H1 (cell line): ENCODE results near the gene CDC27.

Experiments used
- CEBPB ChIP-seq: IDR thresholded peaks from 2 replicates; pipeline ENCODE4 v1.6.1; 2012; ENCODE audit warnings: low read depth, low read length
- EP300 ChIP-seq, 2 experiments: IDR thresholded peaks; 1 replicate in 1 of 2; 2 replicates in 1 of 2; pipeline ENCODE4 v1.6.1; 2011 to 2012; ENCODE audit warnings: low read depth in 2 of 2, low read length in 2 of 2, mild to moderate bottlenecking in 2 of 2, borderline replicate concordance in 1 of 2, inconsistent platforms in 1 of 2, moderate library complexity in 1 of 2
- EZH2 ChIP-seq: fragments of 200-600 bp; sonication (generic); IDR thresholded peaks from 2 replicates; pipeline ENCODE4 v1.7.1; 2012; ENCODE audit warnings: low read depth, mild to moderate bottlenecking, moderate library complexity, low read length, inconsistent platforms; ENCODE audit not compliant: severe bottlenecking
- JUND ChIP-seq: IDR thresholded peaks from 2 replicates; pipeline ENCODE4 v1.6.1; 2011; ENCODE audit warnings: mild to moderate bottlenecking, improper control_type of control experiment, low read length
- NRF1 ChIP-seq: IDR thresholded peaks from 2 replicates; pipeline ENCODE4 v1.6.1; 2011; ENCODE audit warnings: mild to moderate bottlenecking, low read depth, low read length, improper control_type of control experiment
- POLR2A ChIP-seq, 2 experiments: IDR thresholded peaks; 1 replicate in 1 of 2; 2 replicates in 1 of 2; pipeline ENCODE4 v1.6.1; 2011; ENCODE audit warnings: low read depth in 2 of 2, low read length in 2 of 2, mild to moderate bottlenecking in 2 of 2; ENCODE audit errors: control extremely low read depth in 1 of 2
- POLR2AphosphoS5 ChIP-seq: IDR thresholded peaks from 2 replicates; pipeline ENCODE4 v1.6.1; 2011; ENCODE audit warnings: low read depth, low read length
- RAD21 ChIP-seq, 2 experiments: IDR thresholded peaks in 1 of 2; conservative IDR thresholded peaks in 1 of 2; 2 replicates each; pipeline ENCODE4 v1.6.1; 2011; ENCODE audit warnings: low read depth in 2 of 2, low read length in 2 of 2, improper control_type of control experiment in 1 of 2, inconsistent platforms in 1 of 2, mild to moderate bottlenecking in 1 of 2, moderate library complexity in 1 of 2
- RBBP5 ChIP-seq: IDR thresholded peaks from 2 replicates; pipeline ENCODE4 v1.7.1; 2012; ENCODE audit warnings: low read depth, mild to moderate bottlenecking, inconsistent platforms, low read length, moderate library complexity, borderline replicate concordance
- SIX5 ChIP-seq: IDR thresholded peaks from 2 replicates; pipeline ENCODE4 v1.6.1; 2011; ENCODE audit warnings: mild to moderate bottlenecking, low read depth, low read length
- SP1 ChIP-seq: IDR thresholded peaks from 2 replicates; pipeline ENCODE4 v1.6.1; 2011; ENCODE audit warnings: low read depth, low read length
- TAF7 ChIP-seq: optimal IDR thresholded peaks from 2 replicates; pipeline ENCODE3; 2011; ENCODE audit warnings: low read depth, mild to moderate bottlenecking, inconsistent platforms, low read length, moderate library complexity, borderline replicate concordance
- TF ChIP-seq, protein P1 (sequence below): IDR thresholded peaks from 2 replicates; pipeline ENCODE4 v1.6.1; 2011; ENCODE audit warnings: low read length, improper control_type of control experiment
- TF ChIP-seq, protein P2 (sequence below), 3 experiments: IDR thresholded peaks; 1 replicate in 2 of 3; 2 replicates in 1 of 3; pipeline versions ENCODE4 v1.5.1 to v1.6.1; 2011; ENCODE audit warnings: low read length in 3 of 3, mild to moderate bottlenecking in 3 of 3, inconsistent platforms in 2 of 3, low read depth in 1 of 3, moderate library complexity in 1 of 3; ENCODE audit not compliant: insufficient read depth in 1 of 3; ENCODE audit errors: control extremely low read depth in 1 of 3

DNA sequence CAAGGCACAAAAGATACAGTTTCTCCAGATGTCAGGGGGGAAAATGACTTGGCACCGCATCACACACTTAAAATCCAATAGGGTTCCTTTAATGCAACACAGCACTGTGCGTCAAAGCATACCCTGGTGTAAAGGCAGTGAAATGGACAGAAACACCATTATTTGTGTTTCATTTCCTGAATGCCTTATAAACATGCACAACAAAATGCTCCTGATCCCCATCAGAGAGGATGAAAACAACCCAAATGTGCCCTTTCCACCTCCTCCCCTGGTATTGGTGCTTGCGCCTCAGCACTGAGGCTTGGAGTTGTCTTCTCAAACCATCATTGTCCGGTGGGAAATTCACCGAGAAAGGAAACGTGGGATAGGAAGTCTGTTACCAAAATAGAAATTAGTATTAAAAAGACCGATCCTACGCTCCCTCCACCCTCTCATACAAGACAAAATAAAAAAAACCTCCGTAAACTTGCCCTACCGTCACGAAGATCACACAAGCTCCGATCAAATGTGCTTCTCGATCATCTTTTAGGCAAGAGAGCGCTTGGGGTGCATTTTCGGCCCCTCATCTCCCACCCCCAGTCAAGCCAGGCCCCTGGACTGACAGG, 722 bp downstream of the CDC27 start:
- TF ChIP-seq TAF7, result no peak
- no peak for TF ChIP-seq JUND
- TF ChIP-seq, protein P1, sequence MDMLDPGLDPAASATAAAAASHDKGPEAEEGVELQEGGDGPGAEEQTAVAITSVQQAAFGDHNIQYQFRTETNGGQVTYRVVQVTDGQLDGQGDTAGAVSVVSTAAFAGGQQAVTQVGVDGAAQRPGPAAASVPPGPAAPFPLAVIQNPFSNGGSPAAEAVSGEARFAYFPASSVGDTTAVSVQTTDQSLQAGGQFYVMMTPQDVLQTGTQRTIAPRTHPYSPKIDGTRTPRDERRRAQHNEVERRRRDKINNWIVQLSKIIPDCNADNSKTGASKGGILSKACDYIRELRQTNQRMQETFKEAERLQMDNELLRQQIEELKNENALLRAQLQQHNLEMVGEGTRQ, result no peak
- no peak for TF ChIP-seq SP1
- TF ChIP-seq, protein P2, sequence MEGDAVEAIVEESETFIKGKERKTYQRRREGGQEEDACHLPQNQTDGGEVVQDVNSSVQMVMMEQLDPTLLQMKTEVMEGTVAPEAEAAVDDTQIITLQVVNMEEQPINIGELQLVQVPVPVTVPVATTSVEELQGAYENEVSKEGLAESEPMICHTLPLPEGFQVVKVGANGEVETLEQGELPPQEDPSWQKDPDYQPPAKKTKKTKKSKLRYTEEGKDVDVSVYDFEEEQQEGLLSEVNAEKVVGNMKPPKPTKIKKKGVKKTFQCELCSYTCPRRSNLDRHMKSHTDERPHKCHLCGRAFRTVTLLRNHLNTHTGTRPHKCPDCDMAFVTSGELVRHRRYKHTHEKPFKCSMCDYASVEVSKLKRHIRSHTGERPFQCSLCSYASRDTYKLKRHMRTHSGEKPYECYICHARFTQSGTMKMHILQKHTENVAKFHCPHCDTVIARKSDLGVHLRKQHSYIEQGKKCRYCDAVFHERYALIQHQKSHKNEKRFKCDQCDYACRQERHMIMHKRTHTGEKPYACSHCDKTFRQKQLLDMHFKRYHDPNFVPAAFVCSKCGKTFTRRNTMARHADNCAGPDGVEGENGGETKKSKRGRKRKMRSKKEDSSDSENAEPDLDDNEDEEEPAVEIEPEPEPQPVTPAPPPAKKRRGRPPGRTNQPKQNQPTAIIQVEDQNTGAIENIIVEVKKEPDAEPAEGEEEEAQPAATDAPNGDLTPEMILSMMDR (IDR thresholded peaks at IDR 0.05; ENCODE audit: control extremely low read depth in 1 of 3, insufficient read depth in 1 of 3, low read depth in 1 of 3, low read length in 3 of 3), result no peak
- no peak for TF ChIP-seq POLR2A (IDR thresholded peaks at IDR 0.05; ENCODE audit: control extremely low read depth in 1 of 2, low read depth in 2 of 2, low read length in 2 of 2)
- TF ChIP-seq RAD21 (IDR thresholded peaks at IDR 0.05 in 1 of 2, conservative IDR thresholded peaks at IDR 0.05 in 1 of 2; ENCODE audit: low read depth in 2 of 2, low read length in 2 of 2), result no peak
- no peak for TF ChIP-seq EP300 (IDR thresholded peaks at IDR 0.05; ENCODE audit: borderline replicate concordance in 1 of 2, low read depth in 2 of 2, low read length in 2 of 2)
- no peak for TF ChIP-seq RBBP5
- no peak for TF ChIP-seq NRF1
- TF ChIP-seq EZH2, result no peak
- TF ChIP-seq POLR2AphosphoS5, result no peak
- TF ChIP-seq SIX5, result no peak
- no peak for TF ChIP-seq CEBPB
